ENCODE measurements around the gene DGKA.

DNA sequence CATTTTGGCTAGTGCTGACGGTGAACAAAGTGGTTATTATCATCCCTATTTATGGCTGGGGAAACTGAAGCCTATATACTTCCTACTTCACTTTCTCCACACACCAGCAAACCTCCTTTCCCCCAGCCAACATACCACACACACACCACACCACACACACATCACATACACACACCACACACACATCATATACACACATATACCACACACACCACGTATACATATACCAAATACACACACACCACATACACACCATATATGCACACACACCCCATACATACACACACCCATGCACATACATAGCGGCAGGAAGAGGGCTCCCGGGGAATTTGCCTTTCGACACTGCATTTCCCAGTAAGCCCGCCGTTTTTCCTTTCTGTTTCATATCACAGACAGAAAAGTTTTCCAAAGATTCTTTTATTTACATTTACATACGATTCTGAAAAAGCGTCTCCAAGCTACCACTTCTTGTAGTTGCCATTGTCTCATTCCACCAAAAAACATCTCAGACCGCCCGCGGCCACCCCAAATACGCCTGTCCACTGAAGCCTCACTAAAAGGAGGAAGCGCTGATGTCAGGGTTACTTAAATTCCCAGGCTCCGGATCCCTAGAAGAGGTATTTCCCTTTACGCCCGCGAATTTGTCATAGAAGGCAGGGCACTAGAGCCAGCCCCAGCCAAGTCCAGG, 42.1 kb downstream of the DGKA start:
- TF ChIP-seq EZH2phosphoT487 (IDR thresholded peaks at IDR 0.05; ENCODE audit: borderline replicate concordance, low read length) = no peak
- TF ChIP-seq, protein P1, sequence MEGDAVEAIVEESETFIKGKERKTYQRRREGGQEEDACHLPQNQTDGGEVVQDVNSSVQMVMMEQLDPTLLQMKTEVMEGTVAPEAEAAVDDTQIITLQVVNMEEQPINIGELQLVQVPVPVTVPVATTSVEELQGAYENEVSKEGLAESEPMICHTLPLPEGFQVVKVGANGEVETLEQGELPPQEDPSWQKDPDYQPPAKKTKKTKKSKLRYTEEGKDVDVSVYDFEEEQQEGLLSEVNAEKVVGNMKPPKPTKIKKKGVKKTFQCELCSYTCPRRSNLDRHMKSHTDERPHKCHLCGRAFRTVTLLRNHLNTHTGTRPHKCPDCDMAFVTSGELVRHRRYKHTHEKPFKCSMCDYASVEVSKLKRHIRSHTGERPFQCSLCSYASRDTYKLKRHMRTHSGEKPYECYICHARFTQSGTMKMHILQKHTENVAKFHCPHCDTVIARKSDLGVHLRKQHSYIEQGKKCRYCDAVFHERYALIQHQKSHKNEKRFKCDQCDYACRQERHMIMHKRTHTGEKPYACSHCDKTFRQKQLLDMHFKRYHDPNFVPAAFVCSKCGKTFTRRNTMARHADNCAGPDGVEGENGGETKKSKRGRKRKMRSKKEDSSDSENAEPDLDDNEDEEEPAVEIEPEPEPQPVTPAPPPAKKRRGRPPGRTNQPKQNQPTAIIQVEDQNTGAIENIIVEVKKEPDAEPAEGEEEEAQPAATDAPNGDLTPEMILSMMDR (conservative IDR thresholded peaks at IDR 0.05; ENCODE audit: low read depth, low read length) = no peak
- no peak for TF ChIP-seq EZH2 (IDR thresholded peaks at IDR 0.05; ENCODE audit: low read length, unreplicated experiment)

All from PC-3 (cell line).